ENCODE measurements around the gene SLC25A3. TPM values are rescaled to one million over a fixed set of nuclear protein-coding genes. Genes with fewer than 3 reads are reported as not detected.

Gene SLC25A3
- total and polyA plus RNA-seq, 9 of the 15 experiments (the other 6 are each of a cell fraction or from before 2014, with no cell fraction given) = 264 to 766 (median 495) TPM

DNA sequence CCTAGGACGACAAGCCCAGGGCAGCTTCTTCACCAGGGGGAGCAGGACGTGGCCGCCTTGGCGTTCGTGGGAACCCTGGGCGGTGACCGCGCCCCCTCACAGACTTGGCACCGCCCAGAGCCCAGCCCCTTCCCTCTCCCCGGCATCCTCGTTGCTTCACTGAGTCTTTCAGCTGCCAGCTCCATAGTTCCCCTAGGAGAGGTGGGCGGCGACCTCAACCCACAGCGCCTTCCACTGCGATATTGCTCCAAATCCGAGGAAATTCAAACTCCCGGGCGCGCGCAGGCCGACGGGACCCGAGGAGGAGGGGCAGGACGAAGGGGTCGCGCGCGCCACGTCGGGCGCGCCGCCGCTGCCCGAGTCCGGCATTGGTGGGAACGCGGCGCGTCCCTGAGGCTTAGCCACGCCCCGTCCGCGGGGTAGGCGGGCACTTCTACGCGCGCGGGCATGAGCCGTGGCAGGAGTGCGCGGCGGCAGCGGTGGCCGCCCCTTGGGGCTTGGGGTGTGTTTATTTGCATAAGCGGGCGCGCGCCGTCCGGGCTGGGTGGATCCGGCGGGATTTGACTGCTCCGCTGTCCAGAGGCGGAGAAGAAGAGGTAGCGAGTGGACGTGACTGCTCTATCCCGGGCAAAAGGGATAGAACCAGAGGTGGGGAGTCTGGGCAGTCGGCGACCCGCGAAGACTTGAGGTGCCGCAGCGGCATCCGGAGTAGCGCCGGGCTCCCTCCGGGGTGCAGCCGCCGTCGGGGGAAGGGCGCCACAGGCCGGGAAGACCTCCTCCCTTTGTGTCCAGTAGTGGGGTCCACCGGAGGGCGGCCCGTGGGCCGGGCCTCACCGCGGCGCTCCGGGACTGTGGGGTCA is 51.5 kb downstream of the SLC25A3 start, which contains the start of the genes APAF1 and IKBIP (continued):
- TF ChIP-seq ZNF134 (CRISPR knock-in tag; conservative IDR thresholded peaks at IDR 0.05) = no peak
- peak; percentile 46 for TF ChIP-seq TFAP4 (CRISPR knock-in tag; IDR thresholded peaks at IDR 0.05; ENCODE audit: borderline replicate concordance)
- TF ChIP-seq NR4A1 (CRISPR knock-in tag; IDR thresholded peaks at IDR 0.05) = no peak
- no peak for TF ChIP-seq NR4A1 (tag; IDR thresholded peaks at IDR 0.05)
- no peak for TF ChIP-seq NR2C1 (IDR thresholded peaks at IDR 0.05)
- TF ChIP-seq NR2C1 (tag; IDR thresholded peaks at IDR 0.05) = no peak
- TF ChIP-seq, protein P1, sequence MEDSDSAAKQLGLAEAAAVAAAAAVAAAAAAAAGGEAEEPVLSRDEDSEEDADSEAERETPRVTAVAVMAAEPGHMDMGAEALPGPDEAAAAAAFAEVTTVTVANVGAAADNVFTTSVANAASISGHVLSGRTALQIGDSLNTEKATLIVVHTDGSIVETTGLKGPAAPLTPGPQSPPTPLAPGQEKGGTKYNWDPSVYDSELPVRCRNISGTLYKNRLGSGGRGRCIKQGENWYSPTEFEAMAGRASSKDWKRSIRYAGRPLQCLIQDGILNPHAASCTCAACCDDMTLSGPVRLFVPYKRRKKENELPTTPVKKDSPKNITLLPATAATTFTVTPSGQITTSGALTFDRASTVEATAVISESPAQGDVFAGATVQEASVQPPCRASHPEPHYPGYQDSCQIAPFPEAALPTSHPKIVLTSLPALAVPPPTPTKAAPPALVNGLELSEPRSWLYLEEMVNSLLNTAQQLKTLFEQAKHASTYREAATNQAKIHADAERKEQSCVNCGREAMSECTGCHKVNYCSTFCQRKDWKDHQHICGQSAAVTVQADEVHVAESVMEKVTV (CRISPR knock-in tag; IDR thresholded peaks at IDR 0.05) = no peak
- no peak for TF ChIP-seq ZNF696 (CRISPR knock-in tag; conservative IDR thresholded peaks at IDR 0.05)
- TF ChIP-seq ADNP (tag; IDR thresholded peaks at IDR 0.05) = no peak
- no peak for TF ChIP-seq ZNF324 (CRISPR knock-in tag; IDR thresholded peaks at IDR 0.05)
- TF ChIP-seq MAFG (tag; conservative IDR thresholded peaks at IDR 0.05) = no peak
- TF ChIP-seq PHTF2 (CRISPR knock-in tag; IDR thresholded peaks at IDR 0.05) = no peak
- no peak for TF ChIP-seq ILK (tag; IDR thresholded peaks at IDR 0.05; ENCODE audit: borderline replicate concordance, low read depth)
- TF ChIP-seq, protein P2, sequence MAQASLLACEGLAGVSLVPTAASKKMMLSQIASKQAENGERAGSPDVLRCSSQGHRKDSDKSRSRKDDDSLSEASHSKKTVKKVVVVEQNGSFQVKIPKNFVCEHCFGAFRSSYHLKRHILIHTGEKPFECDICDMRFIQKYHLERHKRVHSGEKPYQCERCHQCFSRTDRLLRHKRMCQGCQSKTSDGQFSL (CRISPR knock-in tag; IDR thresholded peaks at IDR 0.05) = no peak
- TF ChIP-seq, protein P2 (tag; IDR thresholded peaks at IDR 0.05) = no peak
- peak; percentile 75 for TF ChIP-seq POLR2A (conservative IDR thresholded peaks at IDR 0.05)
- TF ChIP-seq ZNF584 (CRISPR knock-in tag; IDR thresholded peaks at IDR 0.05; ENCODE audit: low read depth) = no peak
- TF ChIP-seq SMARCA5 (IDR thresholded peaks at IDR 0.05) = no peak
- no peak for TF ChIP-seq POLR3G (IDR thresholded peaks at IDR 0.05; ENCODE audit: extremely low read depth, insufficient read length, insufficient replicate concordance)
- TF ChIP-seq E2F3 (CRISPR knock-in tag; IDR thresholded peaks at IDR 0.05) = 0 out of 2 replicates have a peak, but pooled peaks have one; percentile 13
- TF ChIP-seq RBM14 (IDR thresholded peaks at IDR 0.05; ENCODE audit: borderline replicate concordance, insufficient read depth, low read depth, low read length) = no peak
- TF ChIP-seq ZBED1 (IDR thresholded peaks at IDR 0.05) = no peak
- no peak for TF ChIP-seq TAF15 (IDR thresholded peaks at IDR 0.05; ENCODE audit: low read depth, low read length)
- no peak; the same call in 1 of the 2 replicates for TF ChIP-seq ATF1 (CRISPR knock-in tag; IDR thresholded peaks at IDR 0.05)
- peak; percentile 63 for TF ChIP-seq ATF1 (tag; IDR thresholded peaks at IDR 0.05)
- TF ChIP-seq ZBTB8A (IDR thresholded peaks at IDR 0.05; ENCODE audit: partially characterized antibody) = no peak
- TF ChIP-seq ZNF778 (CRISPR knock-in tag; IDR thresholded peaks at IDR 0.05) = no peak
- TF ChIP-seq, protein P3, sequence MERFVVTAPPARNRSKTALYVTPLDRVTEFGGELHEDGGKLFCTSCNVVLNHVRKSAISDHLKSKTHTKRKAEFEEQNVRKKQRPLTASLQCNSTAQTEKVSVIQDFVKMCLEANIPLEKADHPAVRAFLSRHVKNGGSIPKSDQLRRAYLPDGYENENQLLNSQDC (CRISPR knock-in tag; IDR thresholded peaks at IDR 0.05) = no peak

Measured in K562 (cell line).